K562 (cell line): ENCODE measurements around the gene ART1.
"Not testable (repeated sequence)": the region's sequence is repeated elsewhere in the genome, so short reads cannot be mapped to it uniquely, and the experiment has no call there.

Source experiments
- BCLAF1 ChIP-seq, 2 experiments: fragments of 450-650 bp in 1 of 2; IDR thresholded peaks; 2 replicates each; pipeline ENCODE4 v1.6.1; 2011 to 2017; ENCODE audit warnings: low read depth in 2 of 2, antibody characterized with exemption in 1 of 2, borderline replicate concordance in 1 of 2, low read length in 1 of 2, mild to moderate bottlenecking in 1 of 2, mixed read lengths in 1 of 2; ENCODE audit not compliant: control insufficient read depth in 1 of 2
- CHD4 ChIP-seq: fragments of 200-600 bp; sonication (generic); IDR thresholded peaks from 3 replicates; pipeline ENCODE4 v1.6.1; 2012; ENCODE audit warnings: low read depth, mild to moderate bottlenecking, mixed read lengths, low read length, inconsistent platforms; ENCODE audit not compliant: insufficient read depth, insufficient replicate concordance, poor library complexity, severe bottlenecking
- HDAC1 ChIP-seq, 2 experiments: fragments of 450-650 bp; IDR thresholded peaks; 2 replicates each; pipeline ENCODE4 v1.6.1; 2016 to 2017; ENCODE audit warnings: inconsistent platforms in 1 of 2, mild to moderate bottlenecking in 1 of 2, moderate library complexity in 1 of 2
- MYC ChIP-seq, 2 experiments: fragments of 250-450 bp in 1 of 2; sonication (Bioruptor Pico) in 1 of 2; IDR thresholded peaks; 2 replicates each; pipeline versions ENCODE4 v1.5.1 to v1.6.1; 2012 to 2021; ENCODE audit warnings: low read depth in 2 of 2, borderline replicate concordance in 1 of 2, improper control_type of control experiment in 1 of 2, low read length in 1 of 2, mild to moderate bottlenecking in 1 of 2, moderate library complexity in 1 of 2
- NFRKB ChIP-seq: fragments of 450-650 bp; IDR thresholded peaks from 2 replicates; pipeline ENCODE4 v1.6.1; 2016; ENCODE audit warnings: low read depth
- RAD51 ChIP-seq: fragments of 450-650 bp; IDR thresholded peaks from 2 replicates; pipeline ENCODE4 v1.7.1; 2016; ENCODE audit warnings: low read depth, mild to moderate bottlenecking, borderline replicate concordance
- TAF7 ChIP-seq: fragments of 450-650 bp; IDR thresholded peaks from 2 replicates; pipeline ENCODE4 v1.6.1; 2016; ENCODE audit warnings: missing genetic modification characterization, missing compliant biosample characterization

- TF ChIP-seq NFRKB; RAD51; MYC (IDR thresholded peaks at IDR 0.05; ENCODE audit: low read depth, low read length); MYC (CRISPR knock-in tag; IDR thresholded peaks at IDR 0.05; ENCODE audit: borderline replicate concordance, low read depth); BCLAF1 (IDR thresholded peaks at IDR 0.05; ENCODE audit: borderline replicate concordance in 1 of 2, control insufficient read depth in 1 of 2, low read depth in 2 of 2, low read length in 1 of 2); CHD4; HDAC1 (IDR thresholded peaks at IDR 0.05); TAF7: not testable (repeated sequence)
These were observed 7.6 kb downstream of the ART1 start for GRCh38 chr11:3652514-3652913.
